ENCODE results near the gene GABRG3.

Gene GABRG3

GRCh38 chr15:27481768-27482167 is 510.8 kb downstream of the GABRG3 start:
- no peak for DNase-seq

- DNase-seq, result no peak
Measured at GRCh38 chr15:27482287-27482686, 511.3 kb downstream of the GABRG3 start.

GRCh38 chr15:27483124-27483523 is 512.1 kb downstream of the GABRG3 start:
- DNase-seq, result no peak

- no peak for DNase-seq
Measured at GRCh38 chr15:27485265-27485664, 514.3 kb downstream of the GABRG3 start.

- DNase-seq, result no peak
Measured at GRCh38 chr15:27486051-27486450, 515.1 kb downstream of the GABRG3 start.

GRCh38 chr15:27486683-27487647 is 516.0 kb downstream of the GABRG3 start:
- no peak for DNase-seq

GRCh38 chr15:27487846-27488245 is 516.9 kb downstream of the GABRG3 start:
- DNase-seq, result no peak

- DNase-seq, result no peak
Measured at GRCh38 chr15:27490867-27491595, 520.0 kb downstream of the GABRG3 start.

- DNase-seq, result no peak
Measured at GRCh38 chr15:27491666-27492621, 521.0 kb downstream of the GABRG3 start.

- peak; percentile 64 for DNase-seq
Measured at GRCh38 chr15:27495963-27496459, 525.0 kb downstream of the GABRG3 start.

GRCh38 chr15:27498700-27499099 is 527.7 kb downstream of the GABRG3 start:
- no peak for DNase-seq

- no peak for DNase-seq
Measured at GRCh38 chr15:27499191-27499590, 528.2 kb downstream of the GABRG3 start.

GRCh38 chr15:27499719-27500118 is 528.7 kb downstream of the GABRG3 start:
- no peak for DNase-seq

- peak; percentile 19 for DNase-seq
Measured at GRCh38 chr15:27500206-27500605, 529.2 kb downstream of the GABRG3 start.

- DNase-seq, result no peak
Measured at GRCh38 chr15:27506752-27507151, 535.8 kb downstream of the GABRG3 start.

GRCh38 chr15:27509014-27509413 is 538.0 kb downstream of the GABRG3 start:
- no peak for DNase-seq

GRCh38 chr15:27512281-27513001 is 541.5 kb downstream of the GABRG3 start:
- DNase-seq, result no peak

GRCh38 chr15:27514526-27514925 is 543.5 kb downstream of the GABRG3 start:
- DNase-seq, result no peak

- DNase-seq, result no peak
Measured at GRCh38 chr15:27527490-27528067, 556.6 kb downstream of the GABRG3 start.

- DNase-seq, result no peak
Measured at GRCh38 chr15:27529399-27529798, 558.4 kb downstream of the GABRG3 start.

GRCh38 chr15:27530994-27531393 is 560.0 kb downstream of the GABRG3 start:
- no peak for DNase-seq

Measured in NCI-H510A treated with DMSO at 0.1 percent for 48 hours (cell line).